Measurements from ENCODE around the gene PRAF2. TPM values are rescaled to one million over a fixed set of nuclear protein-coding genes. Genes with fewer than 3 reads are reported as not detected.

The PRAF2 gene
- 48.4 TPM for total RNA-seq

DNA sequence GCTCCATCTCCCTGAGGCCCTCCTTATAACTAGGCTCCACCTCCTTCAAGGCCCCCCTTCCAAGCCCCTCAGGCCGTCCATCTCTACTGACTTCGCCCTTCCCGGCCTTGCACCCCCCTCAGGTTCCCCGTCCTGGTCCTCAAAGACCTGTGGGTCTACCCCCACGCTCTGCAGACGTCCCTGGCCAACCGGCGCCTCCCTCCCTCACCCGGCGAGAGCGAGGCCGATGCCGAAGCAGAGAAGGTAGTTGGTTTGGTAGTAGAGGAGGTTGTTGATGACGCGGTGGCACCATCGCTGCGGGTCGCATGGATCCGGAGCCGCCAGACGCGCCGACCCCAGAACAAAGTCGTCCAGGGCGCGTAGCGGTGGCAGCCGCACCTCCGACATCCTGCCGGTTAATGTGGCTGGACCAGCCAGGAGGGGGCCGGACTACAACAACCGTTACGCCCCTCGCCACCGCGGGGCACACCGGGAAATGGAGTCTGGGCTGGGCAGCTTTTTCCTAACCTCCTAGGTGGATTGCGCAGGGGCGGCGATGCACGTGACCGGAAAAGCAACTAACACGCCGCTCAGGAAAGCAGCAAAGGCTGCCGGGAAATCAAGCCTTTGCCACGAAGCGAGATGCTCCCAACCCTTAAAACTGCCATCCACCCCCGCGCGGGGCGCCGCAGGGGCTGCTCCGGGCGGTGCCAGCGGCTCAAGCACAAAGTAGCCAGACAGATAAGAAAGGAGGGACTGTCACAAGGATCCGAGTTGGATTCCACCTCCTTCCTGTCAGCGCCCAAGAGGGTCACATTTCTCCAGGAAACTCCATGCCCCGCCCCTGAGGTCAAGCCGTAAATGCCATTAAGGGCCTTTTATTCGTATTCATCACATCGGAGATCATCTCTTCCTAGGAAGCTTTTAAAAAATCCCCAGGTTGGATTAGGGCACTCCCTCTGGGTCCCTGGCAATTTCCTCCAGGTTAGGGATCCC lies at the start of gene PRAF2:
TSS of gene PRAF2 (minus strand) at position 402 of the 975 bp plus-strand sequence. CDS start at position 387, 15 bp downstream.
- peaks cover 9 to 13% of the 10 kb centered on the region in 2 donors for H3K36me3 ChIP-seq
- DNase-seq (ENCODE audit: low spot score in 2 of 2), result peak; percentile 79 to 97
- H3K27ac ChIP-seq, result peak within 1 kb of the TSS; percentile 79 to 86
- H3K4me1 ChIP-seq, result peaks cover 0 to 5% of the 10 kb centered on the region in 2 donors
- H3K4me3 ChIP-seq, result peak within 1 kb of the TSS; percentile 63 to 72
- intact Hi-C loops (cut with DNase I), result loop anchor here (2.0 kb wide), 1 partner anchor 31 kb away; the partner anchor contains the start of gene TFE3
- H3K9me3 ChIP-seq, result no peaks in the 10 kb centered on the region
- TF ChIP-seq, protein P1, sequence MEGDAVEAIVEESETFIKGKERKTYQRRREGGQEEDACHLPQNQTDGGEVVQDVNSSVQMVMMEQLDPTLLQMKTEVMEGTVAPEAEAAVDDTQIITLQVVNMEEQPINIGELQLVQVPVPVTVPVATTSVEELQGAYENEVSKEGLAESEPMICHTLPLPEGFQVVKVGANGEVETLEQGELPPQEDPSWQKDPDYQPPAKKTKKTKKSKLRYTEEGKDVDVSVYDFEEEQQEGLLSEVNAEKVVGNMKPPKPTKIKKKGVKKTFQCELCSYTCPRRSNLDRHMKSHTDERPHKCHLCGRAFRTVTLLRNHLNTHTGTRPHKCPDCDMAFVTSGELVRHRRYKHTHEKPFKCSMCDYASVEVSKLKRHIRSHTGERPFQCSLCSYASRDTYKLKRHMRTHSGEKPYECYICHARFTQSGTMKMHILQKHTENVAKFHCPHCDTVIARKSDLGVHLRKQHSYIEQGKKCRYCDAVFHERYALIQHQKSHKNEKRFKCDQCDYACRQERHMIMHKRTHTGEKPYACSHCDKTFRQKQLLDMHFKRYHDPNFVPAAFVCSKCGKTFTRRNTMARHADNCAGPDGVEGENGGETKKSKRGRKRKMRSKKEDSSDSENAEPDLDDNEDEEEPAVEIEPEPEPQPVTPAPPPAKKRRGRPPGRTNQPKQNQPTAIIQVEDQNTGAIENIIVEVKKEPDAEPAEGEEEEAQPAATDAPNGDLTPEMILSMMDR (IDR thresholded peaks at IDR 0.05), result no peak
- H3K27me3 ChIP-seq, result no peaks in the 10 kb centered on the region

GRCh38 chrX:49122499-49122898 lies 48.7 kb upstream of the PRAF2 start:
- DNase-seq (ENCODE audit: low spot score in 2 of 2), result no peak
- intact Hi-C loops (cut with DNase I), result loop anchor here (5.0 kb wide), 1 partner anchor 35 kb away; no protein-coding TSS in a partner anchor
- peaks cover 0 to 5% of the 10 kb centered on the region in 2 donors for H3K4me1 ChIP-seq
- H3K27me3 ChIP-seq, result no peaks in the 10 kb centered on the region
- H3K9me3 ChIP-seq, result no peaks in the 10 kb centered on the region
- peak overlapping the region; percentile 66 to 68 for H3K4me3 ChIP-seq
- TF ChIP-seq, protein P1 (IDR thresholded peaks at IDR 0.05), result no peak
- no peak overlapping the region for H3K27ac ChIP-seq
- peaks cover 7 to 10% of the 10 kb centered on the region in 2 donors for H3K36me3 ChIP-seq

DNA sequence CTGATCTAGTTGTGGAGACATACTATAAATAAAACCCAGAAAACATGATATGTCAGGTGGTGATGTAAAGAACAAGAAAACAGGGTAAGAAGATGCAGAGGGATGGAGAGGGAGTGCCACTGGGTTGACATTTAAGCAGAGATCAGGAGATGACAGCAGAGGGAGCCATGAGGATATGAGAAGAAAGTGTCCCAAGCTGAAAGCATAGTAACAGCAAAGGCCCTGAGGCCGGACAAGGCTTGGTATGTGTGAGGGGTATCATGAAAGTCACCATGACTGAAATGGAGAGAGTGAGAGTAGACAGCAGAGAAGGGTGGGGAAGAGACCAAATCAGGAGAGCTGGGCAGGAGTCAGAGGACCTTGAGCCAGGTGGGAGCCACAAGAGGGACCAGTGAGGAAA lies 46.3 kb upstream of the PRAF2 start:
- Histone ChIP-seq H3K4me3 (no peak overlapping the region), H3K27ac (no peak overlapping the region), H3K4me1 (peaks cover 0 to 5% of the 10 kb centered on the region in 2 donors), H3K36me3 (peaks cover 11 to 28% of the 10 kb centered on the region in 2 donors), H3K27me3 (no peaks in the 10 kb centered on the region), H3K9me3 (no peaks in the 10 kb centered on the region)
- TF ChIP-seq, protein P1 (IDR thresholded peaks at IDR 0.05), result no peak
- intact Hi-C loops (cut with DNase I), result loop anchor here (5.0 kb wide), 1 partner anchor 37 kb away; no protein-coding TSS in a partner anchor
- DNase-seq (ENCODE audit: low spot score in 2 of 2), result no peak

- Histone ChIP-seq H3K36me3 (peaks cover 18 to 45% of the 10 kb centered on the region in 2 donors), H3K27ac (no peak overlapping the region), H3K27me3 (no peaks in the 10 kb centered on the region), H3K4me1 (peaks cover 0 to 2% of the 10 kb centered on the region in 2 donors), H3K4me3 (no peak overlapping the region), H3K9me3 (no peaks in the 10 kb centered on the region)
- TF ChIP-seq, protein P1 (IDR thresholded peaks at IDR 0.05), result no peak
- no peak for DNase-seq (ENCODE audit: low spot score in 2 of 2)
- intact Hi-C loops (cut with DNase I), result no loop called here
Observed at GRCh38 chrX:49117581-49117980, 43.8 kb upstream of the PRAF2 start.

GRCh38 chrX:49116716-49117115 lies 42.9 kb upstream of the PRAF2 start:
- intact Hi-C loops (cut with DNase I), result no loop called here
- TF ChIP-seq, protein P1 (IDR thresholded peaks at IDR 0.05), result no peak
- H3K27ac ChIP-seq, result no peak overlapping the region
- no peak overlapping the region for H3K4me3 ChIP-seq
- DNase-seq (ENCODE audit: low spot score in 2 of 2), result no peak
- H3K4me1 ChIP-seq, result no peaks in the 10 kb centered on the region
- H3K36me3 ChIP-seq, result peaks cover 22 to 53% of the 10 kb centered on the region in 2 donors
- no peaks in the 10 kb centered on the region for H3K9me3 ChIP-seq
- H3K27me3 ChIP-seq, result no peaks in the 10 kb centered on the region
